Kidney epithelial cell (primary cell): ENCODE data around the gene EHF. TPM values are rescaled to one million over a fixed set of nuclear protein-coding genes. Genes with fewer than 3 reads are reported as not detected.

ENCODE experiments used
- DNase-seq: peaks from one replicate; pipeline ENCODE4 v3.0.0-alpha.2; 2010; ENCODE audit warnings: low read depth
- H3K27me3 ChIP-seq: 2 replicates; pipeline ENCODE4 v1.6.0; 2011; ENCODE audit warnings: low read length; ENCODE audit not compliant: control insufficient read depth, insufficient read depth
- H3K36me3 ChIP-seq: 2 replicates; pipeline ENCODE4 v1.5.1; 2011; ENCODE audit warnings: low read length; ENCODE audit not compliant: control insufficient read depth, insufficient read depth
- H3K4me3 ChIP-seq: 2 replicates; pipeline ENCODE4 v1.5.1; 2011; ENCODE audit warnings: low read depth, mild to moderate bottlenecking, control low read depth, low read length
- total RNA-seq: library from RNA; depleted of rRNA; stranded (reverse); fragments of >200 nt; gene quantifications from 2 replicates; pipeline ENCODE4 v1.2.3, GENCODE V29; 2015
- TF ChIP-seq, protein P1 (sequence below): IDR thresholded peaks from 2 replicates; pipeline ENCODE4 v1.5.1; 2011; ENCODE audit warnings: mild to moderate bottlenecking, moderate library complexity, low read length, control low read depth, inconsistent platforms; ENCODE audit not compliant: insufficient read depth, poor library complexity, severe bottlenecking

The EHF gene
- total RNA-seq, 1 donor from 2014 or later, result 45.8 TPM

DNA sequence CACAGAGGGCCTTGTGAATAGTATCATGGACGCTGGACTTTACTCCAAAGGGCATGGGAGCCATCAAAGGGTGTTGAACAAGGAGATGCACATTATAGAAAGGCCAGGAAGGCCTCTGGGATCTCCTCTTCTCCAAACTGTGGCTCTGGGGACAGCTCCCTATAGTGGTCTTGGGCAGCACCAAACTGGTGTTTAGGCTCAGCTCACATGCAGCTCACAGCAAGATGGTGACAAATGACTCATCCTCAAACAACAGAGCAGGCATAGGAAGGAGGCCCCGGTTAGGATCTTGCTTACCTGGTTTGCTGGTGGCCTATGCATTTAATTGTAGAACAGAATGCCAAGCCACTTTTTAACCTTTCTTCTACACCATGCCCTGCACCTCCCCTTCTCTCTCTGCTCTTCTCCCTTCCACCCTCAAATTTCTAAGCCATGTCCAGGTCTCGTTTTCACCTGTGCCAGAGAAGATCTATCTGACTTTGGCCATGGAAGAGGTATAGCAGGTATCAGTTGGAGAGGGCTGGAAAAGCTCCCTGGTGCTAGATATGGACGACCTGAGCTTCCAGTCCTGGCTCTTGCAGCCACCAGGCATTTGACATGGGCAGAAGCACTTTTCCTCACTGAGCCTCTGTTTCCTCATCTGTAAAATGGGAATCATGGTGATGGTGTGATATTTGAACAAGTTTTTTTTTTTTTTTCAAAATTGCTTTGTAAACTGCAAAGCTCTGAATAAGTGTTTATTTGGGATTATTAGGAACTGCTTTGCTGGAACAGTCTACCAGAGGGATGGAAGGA is 14.4 kb upstream of the EHF start:
- no peaks in the 10 kb centered on the region for H3K36me3 ChIP-seq
- DNase-seq, result no peak
- no peak overlapping the region for H3K4me3 ChIP-seq
- no peaks in the 10 kb centered on the region for H3K27me3 ChIP-seq
- TF ChIP-seq, protein P1, sequence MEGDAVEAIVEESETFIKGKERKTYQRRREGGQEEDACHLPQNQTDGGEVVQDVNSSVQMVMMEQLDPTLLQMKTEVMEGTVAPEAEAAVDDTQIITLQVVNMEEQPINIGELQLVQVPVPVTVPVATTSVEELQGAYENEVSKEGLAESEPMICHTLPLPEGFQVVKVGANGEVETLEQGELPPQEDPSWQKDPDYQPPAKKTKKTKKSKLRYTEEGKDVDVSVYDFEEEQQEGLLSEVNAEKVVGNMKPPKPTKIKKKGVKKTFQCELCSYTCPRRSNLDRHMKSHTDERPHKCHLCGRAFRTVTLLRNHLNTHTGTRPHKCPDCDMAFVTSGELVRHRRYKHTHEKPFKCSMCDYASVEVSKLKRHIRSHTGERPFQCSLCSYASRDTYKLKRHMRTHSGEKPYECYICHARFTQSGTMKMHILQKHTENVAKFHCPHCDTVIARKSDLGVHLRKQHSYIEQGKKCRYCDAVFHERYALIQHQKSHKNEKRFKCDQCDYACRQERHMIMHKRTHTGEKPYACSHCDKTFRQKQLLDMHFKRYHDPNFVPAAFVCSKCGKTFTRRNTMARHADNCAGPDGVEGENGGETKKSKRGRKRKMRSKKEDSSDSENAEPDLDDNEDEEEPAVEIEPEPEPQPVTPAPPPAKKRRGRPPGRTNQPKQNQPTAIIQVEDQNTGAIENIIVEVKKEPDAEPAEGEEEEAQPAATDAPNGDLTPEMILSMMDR, result no peak

DNA sequence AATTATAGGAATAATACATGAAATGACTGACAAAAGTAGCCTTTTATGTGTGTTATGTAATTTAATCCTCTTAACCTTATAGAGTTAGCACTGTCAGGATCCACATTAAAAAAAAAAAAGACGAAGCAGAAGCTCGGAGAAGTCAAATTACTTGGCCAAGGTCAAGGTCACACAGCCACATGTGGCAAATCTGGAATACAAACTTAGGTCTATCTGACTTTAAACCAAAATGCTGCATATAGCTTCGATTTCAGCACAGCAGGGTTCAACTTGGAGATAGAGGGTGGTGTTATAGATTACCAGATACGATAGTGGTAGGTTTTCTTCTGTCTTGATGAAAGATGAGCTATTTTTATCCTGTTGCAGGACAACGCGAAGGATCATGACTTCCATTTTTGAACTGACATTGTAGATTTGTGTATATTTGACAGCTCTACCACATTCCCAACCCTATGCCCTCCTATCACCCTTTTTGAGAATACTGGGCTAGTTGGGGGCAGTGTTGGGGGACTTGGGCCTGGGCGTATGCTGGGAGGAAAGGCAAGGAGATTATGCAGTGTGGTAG is 11.6 kb upstream of the EHF start:
- TF ChIP-seq, protein P1, result no peak

DNA sequence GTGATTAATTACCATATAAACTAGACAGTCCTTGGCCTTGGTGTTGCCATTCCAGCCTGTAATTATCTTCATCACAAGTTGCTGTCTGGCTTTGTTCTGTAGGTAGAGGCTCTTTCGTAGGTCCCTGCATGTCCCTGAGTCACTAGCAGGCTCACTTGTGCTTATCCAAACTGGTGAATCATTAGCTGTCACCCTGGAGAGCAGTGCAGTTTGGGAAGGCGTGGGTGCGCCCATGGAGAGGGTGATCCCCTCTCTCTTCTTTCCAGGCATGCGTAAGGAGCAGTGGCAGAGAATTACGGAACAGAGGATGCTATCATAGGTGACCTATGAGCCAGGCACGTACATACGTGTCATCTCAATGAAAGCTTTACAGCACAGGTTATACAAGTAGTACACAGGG is 11.0 kb upstream of the EHF start:
- Histone ChIP-seq H3K27me3 (no peaks in the 10 kb centered on the region), H3K36me3 (no peaks in the 10 kb centered on the region), H3K4me3 (no peak overlapping the region)
- TF ChIP-seq, protein P1, result no peak
- DNase-seq, result no peak

More for the DNA sequence above, 11.6 kb upstream of the EHF start:
- Histone ChIP-seq H3K4me3 (no peak overlapping the region), H3K36me3 (no peaks in the 10 kb centered on the region), H3K27me3 (no peaks in the 10 kb centered on the region)
- no peak for DNase-seq

DNA sequence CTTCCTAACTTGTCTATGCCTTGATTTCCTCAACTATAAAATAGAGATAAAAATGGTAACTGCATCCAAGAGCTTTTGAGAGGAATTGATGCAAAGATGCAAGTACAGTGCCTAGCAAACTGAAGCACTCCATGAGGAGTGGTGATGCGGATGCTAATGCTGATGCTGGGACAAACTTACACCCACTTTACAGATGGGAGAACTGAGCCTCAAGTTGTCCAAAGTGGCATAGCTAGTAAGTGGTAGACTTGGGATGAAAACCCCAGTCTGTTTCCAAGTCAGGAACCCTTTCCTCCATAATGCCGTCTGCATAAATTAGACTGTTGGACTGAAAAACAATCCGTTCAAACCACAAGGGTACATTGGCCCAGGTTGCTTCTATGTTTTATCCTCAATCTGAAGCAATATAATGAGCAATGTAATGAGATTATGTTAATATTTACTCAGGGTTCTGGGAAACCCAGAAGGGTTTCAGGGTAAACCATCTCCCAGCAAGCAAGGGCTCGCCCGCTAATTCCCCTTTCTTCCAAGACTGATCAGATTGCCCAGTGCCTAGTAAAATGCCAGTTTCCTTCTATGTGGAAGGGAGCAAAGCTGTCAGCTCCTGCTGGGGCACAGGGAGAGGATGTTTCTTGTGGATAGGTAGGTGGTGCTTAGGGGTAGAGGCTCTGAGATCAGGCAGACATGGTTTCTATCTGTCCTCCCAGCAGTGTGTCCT is 10.4 kb upstream of the EHF start:
- no peaks in the 10 kb centered on the region for H3K27me3 ChIP-seq
- TF ChIP-seq, protein P1, result no peak
- no peak overlapping the region for H3K4me3 ChIP-seq
- DNase-seq, result no peak
- no peaks in the 10 kb centered on the region for H3K36me3 ChIP-seq

DNA sequence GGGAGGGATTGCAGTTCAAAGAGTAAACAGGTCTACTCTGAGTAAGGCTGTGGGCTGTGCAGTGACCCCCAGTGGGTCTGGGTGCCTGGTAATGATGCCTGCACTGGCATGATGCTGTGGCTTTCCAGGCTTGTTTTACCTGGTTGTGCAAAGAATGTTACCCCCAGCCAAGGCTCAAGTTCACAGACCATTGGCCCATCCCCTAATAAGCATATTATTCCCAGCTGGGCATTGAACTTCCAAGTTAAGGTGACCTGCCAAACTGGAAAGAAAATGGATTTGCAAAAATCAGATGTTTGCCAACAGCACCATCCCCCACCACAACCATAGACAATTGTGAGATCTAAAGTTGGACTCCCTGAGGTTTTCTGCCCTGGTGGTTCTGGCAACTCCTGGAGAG is 7.9 kb upstream of the EHF start:
- H3K4me3 ChIP-seq, result no peak overlapping the region
- TF ChIP-seq, protein P1, result no peak
- no peak for DNase-seq
- no peaks in the 10 kb centered on the region for H3K36me3 ChIP-seq
- no peaks in the 10 kb centered on the region for H3K27me3 ChIP-seq
